Hematopoietic multipotent progenitor cell treated with erythropoietin and hydrocortisone succinate and interleukin-3 and kit ligand, for 6 days (in vitro differentiated cells): ENCODE measurements around the gene THRAP3.
"Not testable (repeated sequence)": the region's sequence is repeated elsewhere in the genome, so short reads cannot be mapped to it uniquely, and the experiment has no call there.

Experiments used
- DNase-seq: peaks from one replicate; pipeline ENCODE4 v3.0.0-alpha.2; 2015

Gene THRAP3, protein sequence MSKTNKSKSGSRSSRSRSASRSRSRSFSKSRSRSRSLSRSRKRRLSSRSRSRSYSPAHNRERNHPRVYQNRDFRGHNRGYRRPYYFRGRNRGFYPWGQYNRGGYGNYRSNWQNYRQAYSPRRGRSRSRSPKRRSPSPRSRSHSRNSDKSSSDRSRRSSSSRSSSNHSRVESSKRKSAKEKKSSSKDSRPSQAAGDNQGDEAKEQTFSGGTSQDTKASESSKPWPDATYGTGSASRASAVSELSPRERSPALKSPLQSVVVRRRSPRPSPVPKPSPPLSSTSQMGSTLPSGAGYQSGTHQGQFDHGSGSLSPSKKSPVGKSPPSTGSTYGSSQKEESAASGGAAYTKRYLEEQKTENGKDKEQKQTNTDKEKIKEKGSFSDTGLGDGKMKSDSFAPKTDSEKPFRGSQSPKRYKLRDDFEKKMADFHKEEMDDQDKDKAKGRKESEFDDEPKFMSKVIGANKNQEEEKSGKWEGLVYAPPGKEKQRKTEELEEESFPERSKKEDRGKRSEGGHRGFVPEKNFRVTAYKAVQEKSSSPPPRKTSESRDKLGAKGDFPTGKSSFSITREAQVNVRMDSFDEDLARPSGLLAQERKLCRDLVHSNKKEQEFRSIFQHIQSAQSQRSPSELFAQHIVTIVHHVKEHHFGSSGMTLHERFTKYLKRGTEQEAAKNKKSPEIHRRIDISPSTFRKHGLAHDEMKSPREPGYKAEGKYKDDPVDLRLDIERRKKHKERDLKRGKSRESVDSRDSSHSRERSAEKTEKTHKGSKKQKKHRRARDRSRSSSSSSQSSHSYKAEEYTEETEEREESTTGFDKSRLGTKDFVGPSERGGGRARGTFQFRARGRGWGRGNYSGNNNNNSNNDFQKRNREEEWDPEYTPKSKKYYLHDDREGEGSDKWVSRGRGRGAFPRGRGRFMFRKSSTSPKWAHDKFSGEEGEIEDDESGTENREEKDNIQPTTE

GRCh38 chr1:36223996-36224536, at the start of gene THRAP3:
Gene THRAP3 (plus strand): TSS chr1:36224443. CDS start chr1:36282564, 58,121 bp downstream.
- peak; percentile 99 for DNase-seq

DNA sequence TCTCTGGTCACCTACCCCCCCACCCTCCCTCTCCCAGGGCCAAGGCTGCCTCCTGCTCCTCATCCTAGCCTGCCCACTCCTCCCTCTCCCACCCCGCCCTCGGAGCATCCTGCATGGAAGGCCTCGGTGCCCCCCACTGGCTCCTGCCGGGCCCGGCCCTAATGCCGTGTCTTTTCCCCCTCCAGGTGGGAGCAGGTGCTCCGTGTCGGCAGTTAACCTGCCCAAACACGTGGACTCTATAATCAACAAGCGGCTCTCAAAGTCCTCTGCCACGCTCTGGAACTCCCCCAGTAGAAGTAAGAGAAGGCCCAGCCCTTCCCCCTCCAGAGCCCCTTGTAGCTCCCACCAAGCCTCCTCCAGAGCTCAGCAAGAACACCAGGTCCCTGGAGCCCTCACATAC, 49.5 kb upstream of the THRAP3 start:
- no peak for DNase-seq

DNA sequence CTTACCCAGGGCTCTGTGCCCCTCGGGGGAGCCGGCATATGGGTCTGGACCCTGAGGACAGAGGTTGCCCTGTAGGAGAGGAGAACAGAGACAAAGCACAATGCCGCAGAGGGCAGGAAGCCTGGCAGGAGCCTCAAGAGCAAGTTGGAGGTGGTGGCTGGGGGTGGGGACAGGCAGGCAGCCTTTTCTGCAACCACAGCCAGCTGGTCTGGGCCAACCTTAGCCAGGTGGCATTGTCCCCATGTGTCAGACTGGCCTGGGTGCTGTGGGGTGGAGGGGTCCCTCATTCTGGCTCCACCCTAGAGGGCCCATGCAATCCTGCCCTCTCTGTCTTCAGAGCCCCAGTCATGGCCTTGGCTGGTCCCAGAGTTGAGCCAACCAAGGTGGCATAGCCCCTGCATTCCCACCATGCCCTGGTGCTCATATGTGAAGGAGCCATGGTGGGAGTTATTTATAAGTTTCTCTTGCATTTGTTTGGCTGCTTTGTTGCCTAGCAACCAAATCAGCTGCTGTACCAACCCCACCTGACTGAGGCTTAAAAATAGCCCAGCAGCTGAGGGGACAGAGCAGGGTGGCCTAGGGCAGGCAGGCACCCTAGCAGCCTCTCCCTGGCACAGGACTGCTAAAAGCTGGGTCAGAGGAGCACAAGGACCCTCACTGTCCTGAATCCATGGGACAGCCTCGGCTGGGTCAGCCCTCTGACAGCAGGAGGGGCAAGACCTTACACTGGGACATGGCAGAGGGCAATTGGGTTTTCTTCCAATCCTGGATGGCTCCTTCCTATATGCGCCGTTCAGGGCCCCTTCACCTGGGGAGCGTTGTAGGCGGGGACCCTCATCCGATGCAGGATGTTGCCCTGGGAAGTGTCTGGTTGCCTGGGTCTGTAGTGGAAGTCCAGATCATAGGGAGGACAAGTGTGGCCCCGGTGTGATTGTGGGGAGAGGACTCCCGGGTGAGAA, 48.8 kb upstream of the THRAP3 start:
- DNase-seq: peak; percentile 37

DNA sequence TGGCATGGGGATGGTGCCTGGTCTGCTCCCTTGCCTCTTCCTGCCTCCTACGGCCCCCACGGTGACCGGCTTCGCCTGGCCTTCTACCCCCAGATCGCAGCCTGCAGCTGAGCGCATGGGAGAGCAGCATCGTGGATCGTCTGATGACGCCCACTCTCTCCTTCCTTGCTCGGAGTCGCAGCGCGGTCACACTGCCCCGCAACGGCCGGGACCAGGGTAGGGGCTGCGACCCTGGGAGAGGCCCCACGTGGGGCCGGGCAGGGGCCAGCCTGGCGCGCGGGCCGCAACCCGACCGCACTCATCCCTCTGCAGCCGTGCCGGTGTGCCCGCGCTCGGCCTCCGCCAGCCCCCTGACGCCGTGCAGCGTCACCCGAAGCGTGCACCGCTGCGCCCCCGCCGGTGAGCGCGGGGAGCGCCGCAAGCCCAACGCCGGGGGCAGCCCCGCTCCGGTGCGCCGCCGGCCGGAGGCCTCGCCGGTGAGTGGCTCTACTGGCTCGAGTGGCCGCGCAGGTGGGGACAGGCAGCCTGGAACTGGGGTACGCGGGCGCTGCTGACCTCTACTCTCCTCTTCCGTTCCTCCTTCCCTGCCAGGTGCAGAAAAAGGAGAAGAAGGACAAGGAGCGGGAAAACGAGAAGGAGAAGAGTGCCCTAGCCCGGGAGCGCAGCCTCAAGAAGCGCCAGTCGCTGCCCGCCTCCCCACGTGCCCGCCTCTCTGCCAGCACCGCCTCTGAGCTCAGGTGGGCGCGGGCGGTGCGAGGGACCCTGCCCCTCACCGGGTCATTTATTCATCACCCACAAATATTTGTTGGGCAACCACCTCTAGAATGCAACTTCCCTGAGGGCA, 47.9 kb upstream of the THRAP3 start:
- no peak for DNase-seq

GRCh38 chr1:36177589-36178431, 46.4 kb upstream of the THRAP3 start:
- DNase-seq: no peak

GRCh38 chr1:36178471-36179219, 45.6 kb upstream of the THRAP3 start:
- DNase-seq: no peak

DNA sequence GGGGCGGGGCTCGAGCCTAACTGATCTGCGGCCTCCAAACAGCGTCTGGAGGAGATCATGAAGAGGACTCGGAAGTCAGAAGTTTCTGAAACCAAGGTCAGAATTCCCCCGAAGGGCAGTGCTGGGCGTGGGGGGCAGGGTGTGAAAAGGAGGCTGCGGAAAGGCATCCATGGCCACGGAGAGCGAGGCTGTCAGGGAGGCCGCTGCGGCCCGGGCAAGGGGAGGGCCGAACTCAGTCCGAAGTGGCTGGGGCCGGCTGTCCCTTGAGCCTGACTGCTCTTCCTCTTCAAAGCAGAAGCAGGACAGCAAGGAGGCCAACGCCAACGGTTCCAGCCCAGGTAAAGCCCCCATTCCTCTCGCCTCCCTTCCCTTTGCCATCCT, 45.0 kb upstream of the THRAP3 start:
- no peak for DNase-seq

DNA sequence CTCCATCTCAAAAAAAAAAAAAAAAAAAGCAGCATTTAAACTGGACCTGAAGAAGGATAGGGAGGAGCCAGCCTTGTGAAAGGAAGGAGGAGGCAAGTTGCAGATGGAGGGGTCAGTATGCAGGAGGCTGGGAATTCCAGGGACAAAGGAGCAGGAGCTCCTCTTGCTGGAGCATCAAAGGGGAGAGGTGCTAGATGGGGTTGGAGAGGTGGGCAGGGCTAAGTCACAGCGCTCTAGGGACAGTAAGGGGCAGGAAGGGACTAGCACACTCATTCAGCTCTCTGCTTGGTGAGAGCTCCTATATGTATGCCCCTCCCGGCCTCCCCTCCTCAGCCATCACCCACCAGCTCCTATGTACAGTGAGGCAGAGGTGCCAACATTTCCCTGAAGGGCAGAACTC, 41.5 kb upstream of the THRAP3 start:
- DNase-seq: no peak

- no peak for DNase-seq
These were observed 40.9 kb upstream of the THRAP3 start for GRCh38 chr1:36183309-36183856.

- peak; percentile 96 for DNase-seq
These were observed 36.2 kb upstream of the THRAP3 start for GRCh38 chr1:36187800-36188593.

DNA sequence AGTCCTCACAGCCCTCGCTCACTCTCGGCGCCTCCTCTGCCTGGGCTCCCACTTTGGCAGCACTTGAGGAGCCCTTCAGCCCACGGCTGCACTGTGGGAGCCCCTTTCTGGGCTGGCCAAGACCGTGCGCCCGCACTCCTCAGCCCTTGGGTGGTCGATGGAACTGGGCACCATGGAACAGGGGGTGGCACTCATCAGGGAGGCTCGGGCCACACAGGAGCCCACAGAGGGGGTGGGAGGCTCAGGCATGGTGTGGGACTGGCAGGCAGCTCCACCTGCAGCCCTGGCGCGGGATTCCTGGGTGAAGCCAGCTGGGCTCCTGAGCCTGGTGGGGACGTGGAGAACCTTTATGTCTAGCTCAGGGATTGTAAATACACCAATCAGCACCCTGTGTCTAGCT, 27.4 kb upstream of the THRAP3 start:
- DNase-seq: not testable (repeated sequence)

DNA sequence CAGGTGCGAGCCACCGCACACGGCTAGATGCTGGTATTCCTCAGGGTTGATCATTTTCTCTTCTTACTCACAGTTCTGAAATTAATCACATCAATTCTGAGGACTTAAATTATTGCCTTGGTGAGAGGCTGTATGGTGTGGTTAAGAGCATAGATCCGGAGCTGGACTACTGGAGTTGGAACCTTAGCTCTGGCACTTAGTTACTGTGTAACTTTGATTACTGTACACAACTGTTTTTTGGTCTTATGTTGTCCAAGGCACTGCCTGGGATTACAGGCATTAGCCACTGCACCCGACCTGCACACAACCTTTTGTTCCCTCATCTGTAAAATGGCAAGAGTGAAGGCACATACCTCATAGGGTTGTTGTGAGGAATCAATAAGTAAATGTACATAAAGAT, 25.6 kb upstream of the THRAP3 start:
- no peak for DNase-seq

- DNase-seq: no peak
These were observed 24.1 kb upstream of the THRAP3 start for GRCh38 chr1:36199934-36200741.

- no peak for DNase-seq
These were observed 21.2 kb upstream of the THRAP3 start for GRCh38 chr1:36203027-36203553.

DNA sequence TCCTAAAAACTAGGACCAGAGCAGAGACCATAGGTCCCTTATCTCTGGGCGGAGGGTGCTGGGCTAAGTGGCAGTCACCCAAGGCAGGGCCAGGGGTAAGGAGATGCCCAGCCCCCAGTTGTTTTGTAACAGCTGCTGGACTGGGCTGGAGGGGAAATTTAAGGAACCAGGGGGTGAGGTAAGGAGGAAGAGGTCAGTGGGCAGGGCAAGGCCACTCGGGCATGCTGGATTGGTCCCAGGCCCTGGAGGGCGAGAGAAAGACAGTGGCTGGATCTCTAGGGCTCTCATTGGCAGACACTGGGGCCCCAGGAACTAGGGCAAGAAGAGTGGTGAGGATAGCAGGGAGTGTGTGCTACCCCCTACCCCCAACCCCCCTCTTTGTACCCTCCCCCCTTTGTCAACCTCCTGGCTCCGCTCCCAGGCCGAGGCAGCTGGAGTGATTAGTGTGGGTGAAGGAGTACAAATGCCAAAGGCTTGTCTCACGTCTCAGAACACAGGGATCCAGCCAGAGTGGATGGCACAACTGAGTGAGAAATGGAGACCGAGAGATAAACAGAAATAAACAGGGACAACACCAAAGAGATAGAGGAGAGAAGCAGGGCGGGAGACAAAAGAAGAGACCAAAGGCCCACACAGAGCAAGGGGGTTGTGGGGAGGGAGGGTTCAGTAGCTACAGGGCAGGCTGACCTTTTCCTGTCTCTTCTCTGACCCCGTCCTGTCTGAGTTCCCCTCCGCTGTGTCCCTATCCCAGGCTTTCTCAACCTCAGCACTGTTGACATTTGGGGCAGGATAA, 20.5 kb upstream of the THRAP3 start:
- peak; percentile 54 for DNase-seq

DNA sequence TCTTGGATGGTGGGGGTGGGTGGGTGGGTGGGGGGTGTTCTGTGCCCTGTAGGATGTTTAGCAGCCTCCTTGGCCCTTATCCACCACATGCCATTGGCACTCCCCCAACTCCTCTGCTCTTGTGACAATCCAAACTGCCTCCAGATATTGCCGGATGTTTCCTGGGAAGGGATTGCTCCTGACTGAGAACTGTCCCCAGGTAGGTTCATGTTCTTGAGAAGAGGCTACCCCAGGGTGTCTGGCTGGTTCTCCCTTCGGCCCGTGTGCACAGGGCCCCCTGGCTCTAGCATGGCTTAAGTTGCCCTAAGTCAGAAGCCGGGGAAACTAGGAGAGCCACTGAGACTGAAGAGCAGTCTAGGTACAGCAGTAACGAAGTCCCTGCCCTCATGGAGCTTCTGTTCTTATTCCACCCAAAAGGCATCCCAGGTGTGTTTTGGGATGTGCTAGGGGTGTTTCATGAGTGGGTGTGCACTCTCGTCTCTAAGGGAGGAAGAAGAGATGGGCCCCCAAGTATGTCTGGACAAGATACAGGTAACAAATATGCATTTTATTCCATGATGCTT, 19.8 kb upstream of the THRAP3 start:
- no peak for DNase-seq
